Suprapubic skin (tissue), 4 donors: Measurements from ENCODE around the gene PALMD. TPM values are rescaled to one million over a fixed set of nuclear protein-coding genes. Genes with fewer than 3 reads are reported as not detected.

Source experiments
- DNase-seq, 2 donors: peaks; one replicate each; pipeline ENCODE4 v3.0.0-alpha.2; 2019; ENCODE audit warnings: low spot score in 2 of 2
- H3K27ac ChIP-seq: fragments of 200-600 bp; sonication (generic); one replicate; pipeline ENCODE4 v1.5.1; 2019
- H3K27me3 ChIP-seq: fragments of 200-600 bp; sonication (generic); one replicate; pipeline ENCODE4 v1.5.1; 2019
- H3K36me3 ChIP-seq: fragments of 200-600 bp; sonication (generic); one replicate; pipeline ENCODE4 v1.5.1; 2019
- H3K4me1 ChIP-seq: fragments of 200-600 bp; sonication (generic); one replicate; pipeline ENCODE4 v1.5.1; 2019
- H3K4me3 ChIP-seq: fragments of 200-600 bp; sonication (generic); one replicate; pipeline ENCODE4 v1.5.1; 2019; ENCODE audit warnings: mild to moderate bottlenecking
- H3K9me3 ChIP-seq: fragments of 200-600 bp; sonication (generic); one replicate; pipeline ENCODE4 v1.5.1; 2019
- CTCF ChIP-seq, 2 donors: fragments of 200-600 bp in 1 of 2; fragments of 450-650 bp in 1 of 2; sonication (generic) in 1 of 2; IDR thresholded peaks; one replicate each; pipeline ENCODE4 v1.5.1; 2016 to 2019; ENCODE audit warnings: antibody characterized with exemption in 2 of 2, mild to moderate bottlenecking in 1 of 2, moderate library complexity in 1 of 2
- EP300 ChIP-seq: sonication (generic); formaldehyde crosslinking; IDR thresholded peaks from one replicate; pipeline ENCODE4 v1.6.1; 2017; ENCODE audit warnings: antibody characterized with exemption
- POLR2A ChIP-seq, 2 donors: fragments of 450-650 bp; IDR thresholded peaks; one replicate each; pipeline ENCODE4 v1.6.1; 2017; ENCODE audit warnings: antibody characterized with exemption in 2 of 2, mild to moderate bottlenecking in 2 of 2, moderate library complexity in 2 of 2
- POLR2AphosphoS5 ChIP-seq, 3 donors: sonication (generic); formaldehyde crosslinking; IDR thresholded peaks; one replicate each; pipeline ENCODE4 v1.6.1; 2017; ENCODE audit warnings: antibody characterized with exemption in 3 of 3
- WGBS: methylation state at CpG from one replicate; pipeline ENCODE4 v1.1.5; 2018; 5-methylcytosine and 5-hydroxymethylcytosine counted together
- total RNA-seq, 4 donors: library from RNA; depleted of rRNA; stranded (reverse); fragments of >200 nt; gene quantifications; one replicate each; pipeline ENCODE4 v1.1.0, GENCODE V29; 2016

The PALMD gene
- total RNA-seq, 4 donors from 2014 or later, result 111 to 183 (median 138) TPM

- 63% methylated on average over 2 of the region's 2 CpGs for WGBS
- no peak overlapping the region for H3K4me3 ChIP-seq
- no peak for TF ChIP-seq POLR2A (IDR thresholded peaks at IDR 0.05)
- TF ChIP-seq POLR2AphosphoS5 (IDR thresholded peaks at IDR 0.05), result no peak
- TF ChIP-seq CTCF (IDR thresholded peaks at IDR 0.05), result no peak
- TF ChIP-seq EP300, result no peak
- H3K9me3 ChIP-seq, result no peaks in the 10 kb centered on the region
- no peaks in the 10 kb centered on the region for H3K36me3 ChIP-seq
- H3K27me3 ChIP-seq, result no peaks in the 10 kb centered on the region
- H3K4me1 ChIP-seq, result peaks cover 4% of the 10 kb centered on the region
- DNase-seq, result no peak
- H3K27ac ChIP-seq, result no peak overlapping the region
Measured at GRCh38 chr1:99635664-99636063, 10.2 kb upstream of the PALMD start.

GRCh38 chr1:99636647-99637175 is 9.2 kb upstream of the PALMD start:
- peaks cover 4% of the 10 kb centered on the region for H3K4me1 ChIP-seq
- H3K27me3 ChIP-seq, result no peaks in the 10 kb centered on the region
- TF ChIP-seq EP300 (no peak), POLR2A (IDR thresholded peaks at IDR 0.05) (no peak), POLR2AphosphoS5 (IDR thresholded peaks at IDR 0.05) (no peak), CTCF (IDR thresholded peaks at IDR 0.05) (no peak)
- 68% methylated on average over 2 of the region's 2 CpGs for WGBS
- H3K9me3 ChIP-seq, result no peaks in the 10 kb centered on the region
- H3K36me3 ChIP-seq, result no peaks in the 10 kb centered on the region
- H3K27ac ChIP-seq, result no peak overlapping the region
- no peak overlapping the region for H3K4me3 ChIP-seq
- DNase-seq, result no peak

GRCh38 chr1:99638853-99639252 is 7.1 kb upstream of the PALMD start:
- no peaks in the 10 kb centered on the region for H3K9me3 ChIP-seq
- peaks cover 6% of the 10 kb centered on the region for H3K4me1 ChIP-seq
- H3K4me3 ChIP-seq, result no peak overlapping the region
- no peak for TF ChIP-seq CTCF (IDR thresholded peaks at IDR 0.05)
- no peak overlapping the region for H3K27ac ChIP-seq
- H3K27me3 ChIP-seq, result no peaks in the 10 kb centered on the region
- 71% methylated on average over 3 of the region's 3 CpGs for WGBS
- no peak for DNase-seq
- H3K36me3 ChIP-seq, result no peaks in the 10 kb centered on the region

GRCh38 chr1:99639408-99639807 is 6.5 kb upstream of the PALMD start:
- H3K27me3 ChIP-seq, result no peaks in the 10 kb centered on the region
- no peaks in the 10 kb centered on the region for H3K9me3 ChIP-seq
- no peak for TF ChIP-seq EP300
- TF ChIP-seq POLR2A (IDR thresholded peaks at IDR 0.05), result no peak
- no peak for TF ChIP-seq POLR2AphosphoS5 (IDR thresholded peaks at IDR 0.05)
- no peak for TF ChIP-seq CTCF (IDR thresholded peaks at IDR 0.05)
- no peak overlapping the region for H3K27ac ChIP-seq
- H3K36me3 ChIP-seq, result no peaks in the 10 kb centered on the region
- no peak overlapping the region for H3K4me3 ChIP-seq
- DNase-seq, result no peak
- H3K4me1 ChIP-seq, result peaks cover 12% of the 10 kb centered on the region

GRCh38 chr1:99639945-99640344 is 6.0 kb upstream of the PALMD start:
- Histone ChIP-seq H3K4me3 (no peak overlapping the region), H3K9me3 (no peaks in the 10 kb centered on the region), H3K36me3 (no peaks in the 10 kb centered on the region), H3K4me1 (peaks cover 17% of the 10 kb centered on the region), H3K27ac (no peak overlapping the region), H3K27me3 (no peaks in the 10 kb centered on the region)
- no peak for DNase-seq
- no peak for TF ChIP-seq EP300
- no peak for TF ChIP-seq POLR2AphosphoS5 (IDR thresholded peaks at IDR 0.05)
- no peak for TF ChIP-seq CTCF (IDR thresholded peaks at IDR 0.05)
- TF ChIP-seq POLR2A (IDR thresholded peaks at IDR 0.05), result no peak
